ENCODE measurements around the gene ATG16L2.
"Not testable (repeated sequence)": the region's sequence is repeated elsewhere in the genome, so short reads cannot be mapped to it uniquely, and the experiment has no call there.

Gene ATG16L2

DNA sequence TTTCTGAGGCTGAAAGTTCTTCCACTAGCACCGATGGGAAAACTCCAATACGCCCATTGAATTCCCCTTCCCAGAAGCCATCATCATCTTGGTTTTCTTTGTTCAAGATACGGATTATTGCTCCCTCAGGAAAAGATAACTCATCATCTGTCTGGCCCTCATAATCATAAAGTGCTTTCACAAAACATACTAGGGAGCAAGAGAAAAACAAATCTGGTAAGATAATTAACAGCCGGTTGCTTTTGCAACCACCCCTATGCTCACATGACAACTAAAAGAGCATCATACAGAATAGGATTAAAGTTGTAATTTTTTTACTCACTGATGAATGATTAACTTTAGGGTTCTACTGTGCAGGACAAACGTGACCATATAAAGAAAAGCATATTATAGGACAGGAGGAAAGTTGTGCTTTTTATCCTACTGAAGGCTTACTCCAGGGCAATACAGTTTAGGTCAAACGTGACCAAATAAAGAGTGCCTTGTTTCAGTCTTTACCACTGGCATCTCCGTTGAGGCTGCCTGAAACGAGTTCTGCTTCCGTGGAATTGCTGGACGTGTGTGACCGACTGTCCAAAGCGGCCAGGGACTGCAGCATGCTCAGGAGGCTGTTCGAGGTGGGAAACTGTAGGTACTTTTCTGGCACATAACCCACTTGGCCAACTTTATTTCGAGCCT lies 28.6 kb downstream of the ATG16L2 start:
- DNase-seq (ENCODE audit: low read depth, low spot score), result no peak

DNA sequence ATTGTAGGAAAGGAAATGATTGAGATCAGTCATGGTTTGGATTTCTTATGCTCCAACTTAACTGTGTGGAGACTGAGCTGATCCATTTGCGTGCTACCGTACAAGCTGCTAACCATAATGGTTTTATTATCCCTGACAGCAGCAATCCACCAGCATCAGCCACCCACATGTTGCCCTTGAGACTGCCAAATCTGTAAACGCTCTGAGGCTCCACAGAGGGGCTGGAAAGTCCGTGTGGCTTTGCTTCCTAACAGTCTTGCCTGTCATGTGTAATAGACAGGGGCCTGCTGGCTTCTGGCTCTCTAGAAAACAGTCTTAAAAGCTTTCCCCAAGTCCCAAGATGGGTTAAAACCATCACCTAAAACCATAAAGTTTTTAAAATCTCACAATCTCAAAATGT lies 30.1 kb downstream of the ATG16L2 start:
- no peak for DNase-seq (ENCODE audit: low read depth, low spot score)

DNA sequence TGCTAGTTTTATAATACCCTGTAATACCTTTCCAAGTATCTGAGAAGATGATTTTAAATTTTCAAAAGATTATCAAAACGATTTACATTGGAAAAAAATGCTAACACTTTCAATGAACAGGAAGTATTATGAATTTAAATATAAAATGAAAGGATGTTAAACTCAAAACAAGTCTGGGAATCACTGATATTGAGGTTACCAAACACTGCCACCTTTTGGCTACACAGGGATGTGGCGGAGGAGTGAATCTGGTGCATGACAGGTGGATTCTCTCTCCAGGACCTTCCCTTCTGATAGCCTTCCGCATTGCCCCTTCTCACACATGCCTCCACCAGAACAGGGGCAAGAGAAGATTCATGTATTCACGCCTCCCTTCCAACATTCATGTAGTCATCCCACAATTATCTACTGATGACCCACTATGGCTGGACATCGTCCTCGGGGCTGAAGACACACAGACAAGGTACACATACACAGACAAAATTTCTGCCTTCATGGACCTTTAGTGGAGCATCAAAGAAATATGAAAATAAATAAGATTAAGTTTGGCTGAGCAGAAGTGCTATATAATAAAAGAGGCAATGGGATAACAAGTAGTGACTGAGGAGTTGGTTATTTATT lies 34.7 kb downstream of the ATG16L2 start:
- peak; percentile 24 for DNase-seq (ENCODE audit: low read depth, low spot score)

DNA sequence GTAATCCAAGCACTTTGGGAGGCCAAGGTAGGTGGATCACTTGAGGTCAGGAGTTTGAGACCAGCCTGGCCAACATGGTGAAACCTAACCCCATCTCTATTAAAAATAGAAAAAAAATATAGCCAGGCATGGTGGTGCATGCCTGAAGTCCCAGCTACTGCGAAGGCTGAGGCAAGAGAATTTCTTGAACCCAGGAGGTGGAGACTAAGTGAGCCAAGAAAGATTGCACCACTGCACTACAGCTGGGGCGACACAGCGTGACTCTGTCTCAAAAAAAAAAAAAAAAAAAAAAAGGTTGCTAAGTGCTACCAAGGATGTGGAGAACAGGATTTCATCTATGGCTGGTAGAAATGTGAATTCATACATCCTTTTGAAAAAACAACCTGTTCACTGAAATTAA lies 36.6 kb downstream of the ATG16L2 start:
- no peak for DNase-seq (ENCODE audit: low read depth, low spot score)

DNA sequence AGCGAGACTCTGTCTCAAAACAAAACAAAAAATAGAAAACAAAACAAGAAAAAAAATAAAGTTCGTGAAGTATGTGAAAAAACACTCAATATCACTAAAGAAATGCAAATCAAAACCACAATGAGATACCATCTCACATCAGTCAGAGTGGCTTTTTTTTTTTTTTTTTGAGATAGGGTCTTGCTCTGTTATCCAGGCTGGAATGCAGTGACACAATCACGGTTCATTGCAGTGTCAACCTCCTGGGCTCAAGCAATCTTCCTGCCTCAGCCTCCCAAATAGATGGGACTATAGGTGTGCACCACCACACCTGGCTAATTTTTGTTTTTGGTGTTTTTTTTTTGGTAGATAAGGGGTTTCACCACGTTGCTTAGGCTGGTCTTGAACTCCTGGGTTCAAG lies 37.5 kb downstream of the ATG16L2 start:
- DNase-seq (ENCODE audit: low read depth, low spot score), result no peak

DNA sequence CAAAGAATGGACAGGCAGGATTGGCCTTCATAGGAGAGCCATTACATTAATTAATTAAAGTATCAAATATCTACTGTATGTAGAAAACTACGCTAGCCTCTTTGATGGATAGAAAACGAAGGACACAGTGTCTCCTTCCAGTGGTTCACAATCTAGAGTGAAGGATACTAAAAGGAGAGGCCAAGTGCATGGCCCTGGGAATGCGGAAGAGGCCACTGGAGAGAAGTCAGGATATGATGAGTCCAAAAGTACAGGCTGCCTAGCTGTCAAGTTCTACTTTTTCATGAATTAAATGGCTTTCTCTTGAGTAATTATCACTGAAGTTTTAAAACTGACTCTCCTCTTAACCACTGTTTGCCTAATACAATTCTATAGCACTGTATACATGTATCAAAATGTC lies 41.9 kb downstream of the ATG16L2 start:
- DNase-seq (ENCODE audit: low read depth, low spot score), result no peak

DNA sequence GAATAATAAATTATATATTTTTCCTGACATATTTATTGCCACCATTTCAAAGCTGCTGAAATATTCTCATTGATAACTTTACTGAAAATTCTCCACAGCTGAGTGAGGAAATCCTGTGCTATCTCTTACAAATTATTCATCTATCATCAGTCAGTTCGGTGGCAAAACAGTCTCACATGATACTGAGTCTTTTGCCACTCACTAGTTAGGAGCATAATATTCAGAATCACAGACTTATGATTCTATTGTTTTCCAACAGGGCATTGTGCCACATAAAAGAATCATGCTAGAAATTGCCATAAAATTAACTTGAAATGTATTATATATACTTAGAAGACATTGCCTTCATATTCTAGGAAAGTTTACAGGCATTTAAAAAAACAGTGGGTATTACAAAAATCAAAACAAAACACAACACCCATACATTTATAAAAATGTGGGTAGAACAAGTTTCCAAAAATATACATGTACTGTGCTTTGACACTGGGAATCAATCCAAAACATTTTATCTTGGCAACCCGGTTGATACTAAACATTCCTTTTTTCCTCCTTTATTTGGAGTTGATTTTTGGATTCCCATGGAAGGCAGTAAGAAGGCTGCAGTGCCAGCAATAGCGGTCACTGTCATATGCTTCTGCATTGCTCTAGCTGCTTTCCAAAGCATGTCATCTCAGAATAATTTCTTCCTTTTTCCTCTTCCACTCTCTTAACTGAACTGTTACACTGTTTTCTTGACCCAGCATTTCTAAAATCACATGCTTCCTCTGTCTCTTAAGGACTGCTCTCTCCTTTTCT lies 42.5 kb downstream of the ATG16L2 start:
- DNase-seq (ENCODE audit: low read depth, low spot score), result no peak

DNA sequence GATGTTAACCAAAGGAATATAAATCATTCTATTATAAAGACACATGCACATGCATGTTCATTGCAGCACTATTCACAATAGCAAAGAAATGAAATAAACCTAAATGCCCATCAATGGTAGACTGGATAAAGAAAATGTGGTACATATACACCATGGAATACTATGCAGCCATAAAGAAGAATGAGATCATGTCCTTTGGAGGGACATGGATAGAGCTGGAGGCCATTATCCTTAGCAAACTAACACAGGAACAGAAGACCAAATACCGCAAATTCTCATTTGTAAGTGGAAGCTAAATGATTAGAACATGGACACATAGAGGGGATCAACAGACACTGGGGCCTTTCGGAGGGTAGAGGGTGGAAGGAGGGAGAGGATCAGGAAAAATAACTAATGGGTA lies 44.1 kb downstream of the ATG16L2 start:
- not testable (repeated sequence) for DNase-seq (ENCODE audit: low read depth, low spot score)

DNA sequence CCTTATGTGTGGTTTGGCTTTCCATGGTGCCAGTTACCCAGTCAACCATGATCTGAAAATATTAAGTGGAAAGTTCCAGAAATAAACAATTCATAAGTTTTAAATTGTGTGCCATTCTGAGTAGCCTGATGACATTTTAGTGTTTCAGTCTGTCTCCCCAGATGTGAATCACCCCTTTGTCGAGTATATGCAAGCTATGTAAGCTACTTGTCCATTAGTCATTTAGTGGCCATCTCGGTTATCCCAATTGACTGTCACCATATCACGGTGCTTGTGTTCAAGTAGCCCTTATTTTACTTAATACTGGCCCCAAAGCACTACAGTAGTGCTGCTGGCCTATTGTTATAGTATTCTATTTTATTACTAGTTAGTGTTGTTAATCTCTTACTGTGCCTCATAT lies 44.9 kb downstream of the ATG16L2 start:
- no peak for DNase-seq (ENCODE audit: low read depth, low spot score)

DNA sequence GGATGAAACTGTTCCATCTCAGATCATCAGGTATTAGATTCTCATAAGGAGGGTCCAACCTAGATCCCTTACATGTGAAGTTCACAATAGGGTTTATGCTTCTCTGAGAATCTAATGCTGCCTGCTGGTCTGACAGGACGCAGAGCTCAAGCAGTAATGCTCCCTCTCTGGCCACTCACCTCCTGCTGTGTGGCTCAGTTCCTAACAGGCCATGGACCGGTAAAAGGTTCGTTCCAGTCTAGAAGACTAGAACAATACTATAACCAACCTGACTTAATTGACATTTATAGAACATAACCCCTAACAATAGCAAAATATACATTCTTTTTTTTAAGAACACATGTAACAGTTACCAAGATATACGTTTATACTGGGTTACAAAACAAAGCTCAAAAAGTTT lies 45.8 kb downstream of the ATG16L2 start:
- no peak for DNase-seq (ENCODE audit: low read depth, low spot score)

DNA sequence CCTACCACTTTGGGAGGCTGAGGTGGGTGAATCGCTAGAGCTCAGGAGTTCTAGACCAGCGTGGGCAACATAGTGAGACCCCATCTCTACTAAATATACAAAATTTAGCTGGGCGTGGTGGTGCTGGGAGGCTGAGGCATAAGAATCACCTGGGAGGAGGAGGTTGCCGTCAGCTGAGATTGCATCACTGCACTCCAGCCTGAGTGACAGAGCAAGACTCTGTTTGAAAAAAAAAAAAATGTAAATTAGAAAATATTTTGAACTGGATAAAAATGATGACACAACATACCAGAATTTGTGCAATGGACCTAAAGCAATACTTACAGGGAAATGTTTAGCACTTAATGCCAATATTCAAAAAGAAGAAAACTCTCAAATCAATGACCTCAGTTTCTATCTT lies 46.4 kb downstream of the ATG16L2 start:
- no peak for DNase-seq (ENCODE audit: low read depth, low spot score)

DNA sequence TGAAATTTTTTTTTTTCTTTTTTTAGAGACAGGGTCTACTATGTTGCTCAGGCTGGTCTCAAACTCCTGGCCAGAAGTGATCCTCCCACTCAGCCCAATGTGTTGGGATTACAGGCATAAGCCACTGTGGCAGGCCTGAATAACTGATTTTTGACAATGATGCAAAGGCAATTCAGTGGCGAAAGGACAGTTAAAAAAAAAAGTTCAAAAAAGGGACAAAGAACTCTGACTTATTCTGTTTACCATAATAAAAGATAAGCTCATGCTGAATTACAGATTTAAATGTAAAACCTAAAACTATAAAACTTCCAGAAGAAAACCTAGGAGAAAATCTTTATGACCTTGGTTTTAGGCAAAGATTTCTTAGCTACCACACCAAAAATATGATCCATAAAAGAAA lies 48.9 kb downstream of the ATG16L2 start:
- no peak for DNase-seq (ENCODE audit: low read depth, low spot score)

DNA sequence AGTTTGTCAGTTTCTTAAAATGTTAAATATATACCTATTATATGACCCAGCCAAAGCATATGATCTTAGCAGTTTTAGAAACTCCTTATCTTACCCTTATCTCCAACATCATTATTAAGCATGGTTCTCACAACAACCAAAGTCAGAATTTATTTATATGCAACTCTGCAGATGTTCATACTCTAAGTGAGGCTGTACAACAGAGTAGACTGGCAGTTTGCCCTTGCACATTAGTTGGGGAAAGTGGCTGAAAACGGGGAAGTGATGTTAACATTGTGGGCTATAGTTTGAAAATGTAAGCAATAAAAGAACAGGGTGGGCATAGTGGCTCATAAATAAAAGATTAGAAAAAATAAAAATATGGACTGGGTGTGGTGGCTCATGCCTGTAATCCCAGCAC lies 49.7 kb downstream of the ATG16L2 start:
- no peak for DNase-seq (ENCODE audit: low read depth, low spot score)

DNA sequence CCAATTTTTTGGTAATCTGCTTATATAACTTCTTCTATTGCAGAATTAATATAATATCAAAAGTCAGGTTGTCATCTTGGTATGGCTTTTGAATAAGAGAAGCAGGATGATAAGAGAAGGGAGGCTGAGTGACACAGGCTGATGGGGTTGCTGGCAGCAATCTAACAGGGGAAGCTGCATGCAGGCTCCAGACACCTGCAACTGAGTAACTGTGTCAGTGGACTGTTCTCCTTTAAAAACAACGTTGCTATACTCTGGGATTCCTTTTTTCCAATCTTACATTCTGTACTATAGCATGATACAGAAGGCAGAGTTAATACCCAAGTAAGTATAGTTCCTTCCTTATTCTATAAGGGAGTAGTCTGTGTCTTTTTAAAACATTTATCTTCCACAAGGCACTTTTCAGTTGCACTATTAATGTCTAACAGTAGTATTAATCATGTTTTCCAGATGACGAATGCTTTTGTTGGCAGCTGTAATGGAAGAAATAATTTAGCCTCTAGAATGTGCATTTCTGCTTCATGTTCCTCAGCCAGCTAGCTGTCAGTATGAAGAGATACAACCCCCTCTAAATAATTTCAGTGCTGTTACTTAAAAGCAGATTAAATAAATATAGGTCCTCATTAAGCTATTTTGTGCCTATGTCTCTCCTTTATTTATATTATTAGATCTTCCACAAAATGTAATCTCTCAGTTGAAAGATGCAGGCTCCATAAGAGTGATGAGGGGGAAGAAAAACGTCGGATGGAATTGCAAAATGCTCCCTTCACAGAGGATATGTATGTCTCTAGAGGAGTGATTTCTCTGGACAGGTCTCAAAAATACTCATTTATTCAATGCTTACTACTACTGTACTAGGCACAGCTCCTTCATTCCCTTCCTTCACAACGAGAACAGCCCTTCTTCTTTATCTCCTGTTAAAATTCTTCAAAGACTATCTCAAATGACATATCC lies 50.8 kb downstream of the ATG16L2 start:
- no peak for DNase-seq (ENCODE audit: low read depth, low spot score)

DNA sequence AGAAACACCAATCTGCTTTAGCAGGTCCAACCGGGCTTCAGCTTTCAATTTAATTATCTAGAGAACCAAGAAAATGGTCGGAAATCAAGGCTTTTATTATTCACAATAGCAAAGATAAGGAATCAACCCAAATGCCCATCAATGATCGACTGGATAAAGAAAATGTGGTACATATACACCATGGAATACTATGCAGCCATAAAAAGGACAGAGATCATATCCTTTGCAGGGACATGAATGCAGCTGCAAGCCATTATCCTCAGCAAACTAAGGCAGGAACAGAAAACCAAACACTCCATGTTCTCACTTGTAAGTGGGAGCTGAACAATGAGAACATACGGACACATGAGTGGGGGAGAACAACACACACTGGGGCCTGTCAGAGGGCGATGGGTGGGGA lies 53.8 kb downstream of the ATG16L2 start:
- DNase-seq (ENCODE audit: low read depth, low spot score), result no peak

DNA sequence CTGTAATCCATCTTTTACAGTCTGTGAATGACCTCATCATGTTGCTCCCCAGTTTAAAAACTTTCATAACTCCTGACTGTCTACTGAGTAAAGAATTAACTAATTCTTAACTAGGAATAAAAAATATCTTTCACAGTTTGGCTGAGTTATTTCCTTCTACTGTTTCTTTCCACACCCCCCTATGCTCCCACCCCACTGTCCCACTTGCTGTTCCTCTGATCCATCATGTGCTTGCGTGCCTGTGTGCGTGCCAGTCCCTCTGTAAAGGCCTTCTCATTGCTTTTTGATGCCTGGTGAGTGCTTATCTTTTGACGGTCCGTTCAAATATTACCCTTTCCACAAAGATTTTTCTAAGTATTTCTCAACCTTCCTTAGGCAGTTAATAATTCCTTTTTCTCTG lies 55.6 kb downstream of the ATG16L2 start:
- no peak for DNase-seq (ENCODE audit: low read depth, low spot score)

DNA sequence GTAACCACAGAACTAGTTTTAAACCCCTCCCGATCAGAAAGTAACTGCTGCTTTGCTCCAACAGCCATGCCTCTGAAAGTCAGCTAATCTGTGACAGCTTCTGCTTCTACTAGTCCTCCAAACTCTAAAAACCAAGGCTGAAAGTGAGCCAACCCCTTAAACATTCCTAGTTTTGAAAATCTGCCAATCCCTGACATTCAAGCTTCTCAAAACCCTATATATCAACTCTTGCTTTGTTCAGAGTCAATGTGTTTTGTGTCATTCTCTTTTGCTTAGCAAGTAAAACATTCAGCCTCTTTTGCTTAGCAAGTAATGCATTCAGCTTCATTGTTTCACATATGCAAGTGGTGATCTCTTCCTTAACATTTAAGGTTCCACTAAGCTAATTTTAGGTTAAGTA lies 56.9 kb downstream of the ATG16L2 start:
- no peak for DNase-seq (ENCODE audit: low read depth, low spot score)

DNA sequence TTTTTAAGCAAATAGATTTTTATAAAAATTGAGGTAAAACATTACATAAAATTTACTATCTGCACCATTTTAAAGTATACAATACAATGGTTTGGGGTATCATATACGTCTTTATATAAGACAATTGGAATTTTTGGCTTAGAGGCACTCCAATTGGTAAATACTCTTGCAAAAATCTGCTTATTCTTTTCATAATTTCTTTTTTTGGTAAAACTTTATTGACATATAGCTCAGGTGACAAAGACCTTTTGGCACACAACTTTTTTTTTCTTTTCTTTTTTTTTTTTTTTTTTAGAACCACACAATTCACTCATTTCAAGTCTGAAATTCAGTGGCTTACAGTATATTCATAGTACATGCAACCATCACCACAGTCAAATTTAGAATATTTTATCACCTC lies 57.8 kb downstream of the ATG16L2 start:
- no peak for DNase-seq (ENCODE audit: low read depth, low spot score)

DNA sequence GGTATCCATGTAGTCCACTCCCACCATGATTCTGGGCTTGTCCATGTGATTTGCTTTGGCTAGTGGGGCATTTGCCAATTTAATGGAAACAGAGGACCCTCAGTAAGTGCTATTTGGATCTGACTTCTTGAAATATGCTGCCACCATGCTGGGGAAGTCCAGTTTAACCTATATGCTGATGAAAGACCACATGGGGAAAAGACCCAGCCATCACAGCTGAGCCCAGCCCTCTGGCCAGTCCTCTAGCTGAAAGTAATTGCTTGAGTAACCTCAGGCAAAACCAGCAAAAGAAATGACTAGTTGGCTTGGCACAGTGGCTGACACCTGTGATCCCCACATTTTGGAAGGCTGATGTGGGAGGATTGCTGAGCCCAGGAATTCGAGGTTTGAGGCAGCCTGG lies 61.5 kb downstream of the ATG16L2 start:
- no peak for DNase-seq (ENCODE audit: low read depth, low spot score)

DNA sequence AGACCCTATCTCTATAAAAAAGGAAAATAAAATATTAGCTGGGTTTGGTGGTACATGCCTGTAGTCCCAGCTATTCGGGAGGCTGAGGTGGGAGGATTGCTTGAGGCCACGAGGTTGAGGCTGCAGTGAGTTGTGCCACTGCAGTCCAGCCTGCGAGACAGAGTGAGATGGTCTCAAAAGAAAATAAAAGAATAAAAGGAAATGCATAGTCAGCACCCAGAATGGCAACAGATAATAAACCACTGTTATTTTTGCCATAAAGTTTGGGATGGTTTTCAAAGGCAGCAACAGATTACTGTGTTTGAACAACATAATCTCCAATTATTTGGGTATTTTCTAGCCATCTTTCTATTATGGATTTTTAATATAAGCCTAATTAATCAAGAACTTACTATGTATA lies 61.9 kb downstream of the ATG16L2 start:
- DNase-seq (ENCODE audit: low read depth, low spot score), result no peak
